Testis (tissue), 2 donors: ENCODE data around the gene NKD1.

Experiments
- POLR2A ChIP-seq: fragments of 450-650 bp; IDR thresholded peaks from one replicate; pipeline ENCODE4 v1.6.1; 2017; ENCODE audit warnings: antibody characterized with exemption, mild to moderate bottlenecking, moderate library complexity
- TF ChIP-seq, protein P1 (sequence below), 3 experiments: fragments of 450-650 bp in 2 of 3; fragments of 200-600 bp in 1 of 3; sonication (generic) in 1 of 3; IDR thresholded peaks; one replicate each; pipeline ENCODE4 v1.5.1; 2016 to 2019; ENCODE audit warnings: antibody characterized with exemption in 3 of 3, mild to moderate bottlenecking in 2 of 3, moderate library complexity in 1 of 3

DNA sequence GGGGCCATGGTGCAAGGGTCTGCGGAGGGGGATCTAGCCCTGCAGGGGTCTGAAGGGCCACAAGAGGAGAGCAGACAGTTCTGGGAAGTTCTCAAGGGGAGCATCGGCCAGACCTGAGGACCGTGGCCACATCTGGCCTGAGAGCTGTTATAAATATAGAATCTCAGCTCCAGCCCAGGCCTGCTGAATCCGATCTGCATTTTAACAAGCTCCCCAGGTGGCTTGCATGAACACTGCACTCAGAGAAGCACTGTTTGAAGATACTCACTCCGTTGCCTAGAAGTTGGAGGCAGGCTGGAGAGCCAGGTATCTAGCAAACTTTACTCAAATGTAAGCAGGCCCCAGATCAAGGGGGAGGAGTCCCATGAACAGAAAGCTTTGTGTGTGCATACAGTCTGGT, 61.3 kb downstream of the NKD1 start:
- TF ChIP-seq, protein P1, sequence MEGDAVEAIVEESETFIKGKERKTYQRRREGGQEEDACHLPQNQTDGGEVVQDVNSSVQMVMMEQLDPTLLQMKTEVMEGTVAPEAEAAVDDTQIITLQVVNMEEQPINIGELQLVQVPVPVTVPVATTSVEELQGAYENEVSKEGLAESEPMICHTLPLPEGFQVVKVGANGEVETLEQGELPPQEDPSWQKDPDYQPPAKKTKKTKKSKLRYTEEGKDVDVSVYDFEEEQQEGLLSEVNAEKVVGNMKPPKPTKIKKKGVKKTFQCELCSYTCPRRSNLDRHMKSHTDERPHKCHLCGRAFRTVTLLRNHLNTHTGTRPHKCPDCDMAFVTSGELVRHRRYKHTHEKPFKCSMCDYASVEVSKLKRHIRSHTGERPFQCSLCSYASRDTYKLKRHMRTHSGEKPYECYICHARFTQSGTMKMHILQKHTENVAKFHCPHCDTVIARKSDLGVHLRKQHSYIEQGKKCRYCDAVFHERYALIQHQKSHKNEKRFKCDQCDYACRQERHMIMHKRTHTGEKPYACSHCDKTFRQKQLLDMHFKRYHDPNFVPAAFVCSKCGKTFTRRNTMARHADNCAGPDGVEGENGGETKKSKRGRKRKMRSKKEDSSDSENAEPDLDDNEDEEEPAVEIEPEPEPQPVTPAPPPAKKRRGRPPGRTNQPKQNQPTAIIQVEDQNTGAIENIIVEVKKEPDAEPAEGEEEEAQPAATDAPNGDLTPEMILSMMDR (IDR thresholded peaks at IDR 0.05): no peak
- no peak for TF ChIP-seq POLR2A
